ENCODE data around the gene CCNY. TPM values are rescaled to one million over a fixed set of nuclear protein-coding genes. Genes with fewer than 3 reads are reported as not detected.
A peak's percentile ranks its signal among the peaks of the same experiment; 100 is the strongest.

The CCNY gene
- total and polyA plus RNA-seq, 2 of the 13 experiments (the other 11 are each of a cell fraction or from before 2014, with no cell fraction given), result 48.2 to 54.7 TPM

- TF ChIP-seq ZBTB26 (CRISPR knock-in tag; IDR thresholded peaks at IDR 0.05; ENCODE audit: borderline replicate concordance) (0 out of 2 replicates have a peak, but pooled peaks have one; percentile 30), NCOR1 (IDR thresholded peaks at IDR 0.05; ENCODE audit: borderline replicate concordance, low read length) (peak; percentile 59), MEIS1 (CRISPR knock-in tag; IDR thresholded peaks at IDR 0.05; ENCODE audit: borderline replicate concordance) (0 out of 2 replicates have a peak, but pooled peaks have one; percentile 40), E2F1 (CRISPR knock-in tag; IDR thresholded peaks at IDR 0.05) (no peak), RCOR2 (CRISPR knock-in tag; IDR thresholded peaks at IDR 0.05) (no peak), TRAFD1 (CRISPR knock-in tag; IDR thresholded peaks at IDR 0.05; ENCODE audit: borderline replicate concordance) (0 out of 2 replicates have a peak, but pooled peaks have one; percentile 54), KAT8 (CRISPR knock-in tag; IDR thresholded peaks at IDR 0.05) (no peak), XBP1 (CRISPR knock-in tag; IDR thresholded peaks at IDR 0.05) (no peak), ZNF281 (CRISPR knock-in tag; IDR thresholded peaks at IDR 0.05; ENCODE audit: borderline replicate concordance) (peak; percentile 52; the same call in 1 of the 2 replicates)
Observed at GRCh38 chr10:35448687-35449662, 112.7 kb downstream of the CCNY start (continued).

All from HepG2 (cell line).